Thoracic aorta (tissue), 2 donors: ENCODE results near the gene LYPD6. TPM values are rescaled to one million over a fixed set of nuclear protein-coding genes. Genes with fewer than 3 reads are reported as not detected.

ENCODE experiments used
- ATAC-seq: fragments of 150-250 bp; one replicate; pipeline ENCODE4 v1.8.0; 2017; ENCODE audit warnings: low read depth; ENCODE audit not compliant: insufficient number of reproducible peaks, low FRiP score
- DNase-seq: peaks from one replicate; pipeline ENCODE4 v3.0.0-alpha.2; 2020; ENCODE audit warnings: low spot score
- H3K27ac ChIP-seq, 2 donors: fragments of 200-600 bp; sonication (generic); 1 replicate in 1 of 2; 2 replicates in 1 of 2; pipeline ENCODE4 v1.5.1; 2016; ENCODE audit warnings: mild to moderate bottlenecking in 2 of 2, moderate library complexity in 2 of 2
- H3K27me3 ChIP-seq: fragments of 200-600 bp; sonication (generic); replicated peaks from 2 replicates; pipeline ENCODE4 v1.6.0; 2016; ENCODE audit warnings: mild to moderate bottlenecking; ENCODE audit not compliant: insufficient read depth
- H3K36me3 ChIP-seq: fragments of 200-600 bp; sonication (generic); one replicate; pipeline ENCODE4 v1.5.1; 2016
- H3K4me1 ChIP-seq, 2 donors: fragments of 200-600 bp; sonication (generic); 1 replicate in 1 of 2; 2 replicates in 1 of 2; pipeline versions ENCODE4 v1.5.1 to v1.6.0; 2016; ENCODE audit warnings: low read depth in 2 of 2, mild to moderate bottlenecking in 1 of 2; ENCODE audit not compliant: control insufficient read depth in 1 of 2
- H3K4me3 ChIP-seq: fragments of 200-600 bp; sonication (generic); 2 replicates; pipeline ENCODE4 v1.5.1; 2016; ENCODE audit warnings: mild to moderate bottlenecking
- H3K9me3 ChIP-seq: fragments of 200-600 bp; sonication (generic); 2 replicates; pipeline ENCODE4 v1.5.1; 2016
- total RNA-seq, 2 donors: library from RNA; depleted of rRNA; stranded (reverse); fragments of >200 nt; gene quantifications; one replicate each; pipeline versions ENCODE4 v1.1.0 to v1.2.3, GENCODE V29; 2016
- TF ChIP-seq, protein P1 (sequence below): fragments of 200-600 bp; sonication (generic); IDR thresholded peaks from one replicate; pipeline ENCODE4 v1.5.1; 2019; ENCODE audit warnings: antibody characterized with exemption

Gene LYPD6
- total RNA-seq, 2 donors from 2014 or later: 0.27 to 0.28 TPM

GRCh38 chr2:149430743-149431736, 100.7 kb downstream of the LYPD6 start:
- no peak overlapping the region for H3K27ac ChIP-seq
- DNase-seq (no peak), ATAC-seq (no peak)
- no peaks in the 10 kb centered on the region for H3K27me3 ChIP-seq
- TF ChIP-seq, protein P1, sequence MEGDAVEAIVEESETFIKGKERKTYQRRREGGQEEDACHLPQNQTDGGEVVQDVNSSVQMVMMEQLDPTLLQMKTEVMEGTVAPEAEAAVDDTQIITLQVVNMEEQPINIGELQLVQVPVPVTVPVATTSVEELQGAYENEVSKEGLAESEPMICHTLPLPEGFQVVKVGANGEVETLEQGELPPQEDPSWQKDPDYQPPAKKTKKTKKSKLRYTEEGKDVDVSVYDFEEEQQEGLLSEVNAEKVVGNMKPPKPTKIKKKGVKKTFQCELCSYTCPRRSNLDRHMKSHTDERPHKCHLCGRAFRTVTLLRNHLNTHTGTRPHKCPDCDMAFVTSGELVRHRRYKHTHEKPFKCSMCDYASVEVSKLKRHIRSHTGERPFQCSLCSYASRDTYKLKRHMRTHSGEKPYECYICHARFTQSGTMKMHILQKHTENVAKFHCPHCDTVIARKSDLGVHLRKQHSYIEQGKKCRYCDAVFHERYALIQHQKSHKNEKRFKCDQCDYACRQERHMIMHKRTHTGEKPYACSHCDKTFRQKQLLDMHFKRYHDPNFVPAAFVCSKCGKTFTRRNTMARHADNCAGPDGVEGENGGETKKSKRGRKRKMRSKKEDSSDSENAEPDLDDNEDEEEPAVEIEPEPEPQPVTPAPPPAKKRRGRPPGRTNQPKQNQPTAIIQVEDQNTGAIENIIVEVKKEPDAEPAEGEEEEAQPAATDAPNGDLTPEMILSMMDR: no peak
- no peaks in the 10 kb centered on the region for H3K36me3 ChIP-seq
- H3K4me3 ChIP-seq: no peak overlapping the region
- no peaks in the 10 kb centered on the region for H3K4me1 ChIP-seq
- no peaks in the 10 kb centered on the region for H3K9me3 ChIP-seq

DNA sequence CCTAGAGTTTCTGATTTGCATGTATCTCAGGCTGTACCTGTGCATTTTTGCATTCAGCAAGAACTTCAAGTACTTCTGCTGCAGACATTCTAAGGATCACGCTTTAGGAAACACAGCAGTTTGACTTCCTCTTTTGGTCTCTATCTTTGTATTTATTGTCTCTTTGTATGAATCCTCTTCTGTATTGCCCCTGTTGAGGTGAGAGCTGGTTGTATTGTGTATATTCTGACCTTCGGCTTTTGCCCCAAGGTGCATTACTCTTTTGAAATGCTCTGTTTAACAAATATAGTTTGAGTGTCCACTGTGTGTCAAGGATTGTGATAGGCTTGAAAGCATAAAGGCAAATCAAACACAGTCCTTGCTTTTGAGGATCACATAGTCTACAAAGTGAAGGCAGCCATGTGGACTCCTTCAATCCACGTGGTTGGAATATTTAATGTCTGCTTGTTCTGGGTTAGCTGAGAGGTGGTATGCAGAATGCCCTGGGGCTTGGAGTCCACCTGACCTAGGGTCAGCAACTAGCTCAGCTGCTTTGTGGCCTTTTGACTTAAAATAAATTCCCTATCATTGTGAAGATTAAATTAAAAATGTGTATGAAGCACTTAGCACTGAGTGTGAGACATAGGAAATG, 108.1 kb downstream of the LYPD6 start:
- no peak overlapping the region for H3K27ac ChIP-seq
- no peak for DNase-seq
- TF ChIP-seq, protein P1: no peak
- ATAC-seq: no peak
- no peak overlapping the region for H3K4me3 ChIP-seq
- no peaks in the 10 kb centered on the region for H3K27me3 ChIP-seq
- H3K9me3 ChIP-seq: no peaks in the 10 kb centered on the region
- no peaks in the 10 kb centered on the region for H3K36me3 ChIP-seq
- no peaks in the 10 kb centered on the region for H3K4me1 ChIP-seq

DNA sequence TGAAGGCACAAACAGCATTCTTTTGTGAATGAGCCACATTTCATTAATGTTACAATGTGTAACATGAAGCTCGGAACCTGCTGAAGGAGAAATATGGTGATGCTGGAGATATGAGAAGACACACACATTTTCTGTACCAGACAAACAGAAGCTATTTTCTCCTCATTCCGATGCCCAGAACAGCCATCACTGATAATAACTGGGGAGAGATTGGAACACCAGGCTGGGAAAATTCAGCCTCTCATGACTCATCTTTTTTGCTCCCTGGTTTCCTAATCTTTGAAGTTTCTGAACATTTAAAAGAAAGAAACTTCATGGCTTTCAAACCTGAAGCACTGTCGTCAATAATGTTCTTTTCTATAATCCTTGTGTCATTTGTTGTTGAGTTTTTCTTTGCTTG, 110.9 kb downstream of the LYPD6 start:
- ATAC-seq: no peak
- H3K27me3 ChIP-seq: no peaks in the 10 kb centered on the region
- H3K4me3 ChIP-seq: no peak overlapping the region
- no peaks in the 10 kb centered on the region for H3K36me3 ChIP-seq
- H3K4me1 ChIP-seq: no peaks in the 10 kb centered on the region
- no peak for DNase-seq
- H3K9me3 ChIP-seq: no peaks in the 10 kb centered on the region
- H3K27ac ChIP-seq: no peak overlapping the region
- TF ChIP-seq, protein P1: no peak

GRCh38 chr2:149442346-149442745, 112.0 kb downstream of the LYPD6 start:
- Histone ChIP-seq H3K27me3 (no peaks in the 10 kb centered on the region), H3K9me3 (no peaks in the 10 kb centered on the region)
- TF ChIP-seq, protein P1: no peak

GRCh38 chr2:149443150-149443549, 112.8 kb downstream of the LYPD6 start:
- H3K36me3 ChIP-seq: no peaks in the 10 kb centered on the region
- no peak for DNase-seq
- H3K9me3 ChIP-seq: no peaks in the 10 kb centered on the region
- TF ChIP-seq, protein P1: no peak
- no peak for ATAC-seq
- no peaks in the 10 kb centered on the region for H3K27me3 ChIP-seq
- no peak overlapping the region for H3K27ac ChIP-seq
- no peaks in the 10 kb centered on the region for H3K4me1 ChIP-seq
- H3K4me3 ChIP-seq: no peak overlapping the region

More at GRCh38 chr2:149442346-149442745, 112.0 kb downstream of the LYPD6 start:
- Histone ChIP-seq H3K4me1 (no peaks in the 10 kb centered on the region), H3K27ac (no peak overlapping the region), H3K36me3 (no peaks in the 10 kb centered on the region), H3K4me3 (no peak overlapping the region)
- no peak for ATAC-seq
- no peak for DNase-seq
